Naive thymus-derived CD4-positive, alpha-beta T cell (primary cell): ENCODE measurements around the gene PTPRN2. TPM values are rescaled to one million over a fixed set of nuclear protein-coding genes. Genes with fewer than 3 reads are reported as not detected.
A peak's percentile ranks its signal among the peaks of the same experiment; 100 is the strongest.

ENCODE experiments used
- ATAC-seq: fragments of 150-1000 bp; cut with Tn5 transposase; 2 replicates; pipeline ENCODE4 v1.10.0; 2021; ENCODE audit warnings: mild to moderate bottlenecking, moderate library complexity
- CTCF ChIA-PET: fragments of 350-600 bp; sonication (Branson Sonifier 250); formaldehyde crosslinking; loops from one replicate; lab custom pipeline; 2021; ENCODE audit warnings: antibody characterized with exemption; lab: Charles Lee
- POLR2A ChIA-PET: fragments of 350-600 bp; sonication (Branson Sonifier 250); formaldehyde crosslinking; loops from one replicate; lab custom pipeline; 2021; ENCODE audit warnings: antibody characterized with exemption, inconsistent platforms; lab: Charles Lee
- DNase-seq, 9 donors: peaks; one replicate each; pipeline versions ENCODE4 v3.0.0 to v3.0.0-alpha.2; 2020 to 2022; ENCODE audit warnings: mixed read lengths in 1 of 9
- H3K27ac ChIP-seq: one replicate; pipeline ENCODE4 v1.7.0; 2013; ENCODE audit warnings: mild to moderate bottlenecking, low read depth, low read length, moderate library complexity
- H3K27me3 ChIP-seq, 2 donors: one replicate each; pipeline ENCODE4 v1.7.0; 2013; ENCODE audit warnings: low read length in 2 of 2, mild to moderate bottlenecking in 2 of 2, moderate library complexity in 2 of 2; ENCODE audit not compliant: control insufficient read depth in 2 of 2, insufficient read depth in 2 of 2
- H3K36me3 ChIP-seq, 3 experiments: 1 replicate in 2 of 3; 2 replicates in 1 of 3; pipeline ENCODE4 v1.7.0; 2013; ENCODE audit warnings: low read length in 3 of 3, mild to moderate bottlenecking in 3 of 3, moderate library complexity in 1 of 3; ENCODE audit not compliant: insufficient read depth in 3 of 3, control insufficient read depth in 2 of 3
- H3K4me1 ChIP-seq, 2 donors: one replicate each; pipeline ENCODE4 v1.7.0; 2013; ENCODE audit warnings: low read length in 2 of 2, mild to moderate bottlenecking in 2 of 2, moderate library complexity in 1 of 2; ENCODE audit not compliant: control insufficient read depth in 2 of 2, insufficient read depth in 2 of 2
- H3K4me3 ChIP-seq: 2 replicates; pipeline ENCODE4 v1.7.0; 2013; ENCODE audit warnings: mild to moderate bottlenecking, low read length
- H3K9me3 ChIP-seq, 3 experiments: 1 replicate in 2 of 3; 2 replicates in 1 of 3; pipeline ENCODE4 v1.7.0; 2013; ENCODE audit warnings: low read length in 3 of 3; ENCODE audit not compliant: control insufficient read depth in 2 of 3
- H3K27ac Mint-ChIP-seq, 9 donors: one replicate each; pipeline ENCODE4 v1.8.0; 2020 to 2022; ENCODE audit warnings: mixed read lengths in 9 of 9, mild to moderate bottlenecking in 8 of 9, moderate library complexity in 5 of 9, inconsistent platforms in 2 of 9
- H3K27me3 Mint-ChIP-seq, 5 donors: one replicate each; pipeline ENCODE4 v1.8.0; 2021 to 2022; ENCODE audit warnings: mixed read lengths in 5 of 5, mild to moderate bottlenecking in 1 of 5
- H3K36me3 Mint-ChIP-seq, 5 donors: one replicate each; pipeline ENCODE4 v1.8.0; 2020 to 2022; ENCODE audit warnings: mixed read lengths in 5 of 5, mild to moderate bottlenecking in 3 of 5, inconsistent platforms in 1 of 5
- H3K4me1 Mint-ChIP-seq, 7 donors: one replicate each; pipeline ENCODE4 v1.8.0; 2020 to 2022; ENCODE audit warnings: mixed read lengths in 7 of 7, mild to moderate bottlenecking in 3 of 7, inconsistent platforms in 1 of 7
- H3K4me3 Mint-ChIP-seq, 10 donors: one replicate each; pipeline ENCODE4 v1.8.0; 2020 to 2022; ENCODE audit warnings: mild to moderate bottlenecking in 10 of 10, mixed read lengths in 10 of 10, moderate library complexity in 6 of 10, inconsistent platforms in 2 of 10
- H3K9me3 Mint-ChIP-seq, 11 donors: one replicate each; pipeline ENCODE4 v1.8.0; 2020 to 2022; ENCODE audit warnings: mixed read lengths in 11 of 11, mild to moderate bottlenecking in 4 of 11, inconsistent platforms in 1 of 11, moderate library complexity in 1 of 11
- intact Hi-C, 2 donors: fragments of 100-400 bp; cut with micrococcal nuclease; formaldehyde crosslinking; loops; one replicate each; pipeline ENCODE4 v1.15.1; 2023
- polyA plus RNA-seq, 2 donors: library from polyadenylated mRNA; unstranded; fragments of 300-500 nt; fragmentation: Illumina TruSeq; gene quantifications; one replicate each; pipeline ENCODE4 v1.2.3, GENCODE V29; 2021
- total RNA-seq, 6 experiments: library from RNA in 5 of 6; stranded (reverse) in 5 of 6; gene quantifications; 1 replicate in 5 of 6; 2 replicates in 1 of 6; pipeline ENCODE4 v1.2.3 and lab custom pipeline; 2021 to 2026

Gene PTPRN2
- total and polyA plus RNA-seq, 7 experiments from 2014 or later: 0.58 to 2.3 (median 1.4) TPM

- H3K9me3 ChIP-seq: no peaks in the 10 kb centered on the region
- intact Hi-C loops: no loop called here
- no peak overlapping the region for H3K4me3 Mint-ChIP-seq
Measured at GRCh38 chr7:157618091-157618726, 969.4 kb downstream of the PTPRN2 start.

GRCh38 chr7:157617401-157617800, 970.2 kb downstream of the PTPRN2 start:
- H3K9me3 ChIP-seq: no peaks in the 10 kb centered on the region
- no peaks in the 10 kb centered on the region for H3K27me3 ChIP-seq
- Mint-ChIP-seq H3K4me3 (no peak overlapping the region), H3K4me1 (peaks cover 10 to 45% (median 21%) of the 10 kb centered on the region in 7 donors), H3K27ac (peak overlapping the region in 4 of 9 donors; percentile 7 to 61 (median 42)), H3K36me3 (no peaks in the 10 kb centered on the region), H3K27me3 (peaks cover 0 to 7% (median 0%) of the 10 kb centered on the region in 5 donors), H3K9me3 (peaks cover 0 to 3% (median 0%) of the 10 kb centered on the region in 11 donors)
- ATAC-seq (no peak), DNase-seq (no peak)
- H3K36me3 ChIP-seq: no peaks in the 10 kb centered on the region
- H3K4me3 ChIP-seq: no peak overlapping the region
- ChIA-PET POLR2A (interaction anchor here (0.6 kb wide), 1 partner anchor 112 kb away, joined by 3 read pairs; no protein-coding TSS in a partner anchor), CTCF (interaction anchor here (0.8 kb wide), 1 partner anchor 16 kb away, joined by 3 read pairs; no protein-coding TSS in a partner anchor)
- intact Hi-C loops: no loop called here
- H3K4me1 ChIP-seq: peaks cover 0 to 14% of the 10 kb centered on the region in 2 donors
- H3K27ac ChIP-seq: no peak overlapping the region

More at GRCh38 chr7:157618091-157618726, 969.4 kb downstream of the PTPRN2 start:
- Mint-ChIP-seq H3K9me3 (peaks cover 0 to 3% (median 0%) of the 10 kb centered on the region in 11 donors), H3K27ac (peak overlapping the region in 3 of 9 donors; percentile 7 to 76 (median 38)), H3K27me3 (peaks cover 0 to 6% (median 0%) of the 10 kb centered on the region in 5 donors), H3K4me1 (peaks cover 13 to 48% (median 26%) of the 10 kb centered on the region in 7 donors), H3K36me3 (no peaks in the 10 kb centered on the region)
- H3K27me3 ChIP-seq: no peaks in the 10 kb centered on the region
- CTCF ChIA-PET: no interaction called here
- ATAC-seq (no peak), DNase-seq (no peak)
- no peaks in the 10 kb centered on the region for H3K36me3 ChIP-seq
- peaks cover 0 to 21% of the 10 kb centered on the region in 2 donors for H3K4me1 ChIP-seq
- H3K4me3 ChIP-seq: no peak overlapping the region
- POLR2A ChIA-PET: no interaction called here
- H3K27ac ChIP-seq: no peak overlapping the region

GRCh38 chr7:157616931-157617330, 970.7 kb downstream of the PTPRN2 start:
- peaks cover 0 to 14% of the 10 kb centered on the region in 2 donors for H3K4me1 ChIP-seq
- no peak overlapping the region for H3K27ac ChIP-seq
- Mint-ChIP-seq H3K9me3 (peaks cover 0 to 3% (median 0%) of the 10 kb centered on the region in 11 donors), H3K27me3 (peaks cover 0 to 4% (median 0%) of the 10 kb centered on the region in 5 donors), H3K27ac (peak overlapping the region in 3 of 9 donors; percentile 26 to 58 (median 58)), H3K4me1 (peaks cover 10 to 45% (median 21%) of the 10 kb centered on the region in 7 donors), H3K36me3 (no peaks in the 10 kb centered on the region), H3K4me3 (no peak overlapping the region)
- no peak for DNase-seq
- no peaks in the 10 kb centered on the region for H3K9me3 ChIP-seq
- intact Hi-C loops: no loop called here
- ChIA-PET POLR2A (interaction anchor here (0.6 to 5.2 kb wide), 2 partner anchors 8 to 112 kb away, joined by 3 to 61 read pairs; no protein-coding TSS in a partner anchor), CTCF (interaction anchor here (0.8 kb wide), 2 partner anchors 17 to 184 kb away, joined by 3 read pairs; no protein-coding TSS in a partner anchor)
- no peak overlapping the region for H3K4me3 ChIP-seq
- no peak for ATAC-seq
- H3K27me3 ChIP-seq: no peaks in the 10 kb centered on the region
- H3K36me3 ChIP-seq: no peaks in the 10 kb centered on the region

GRCh38 chr7:157616426-157616825, 971.2 kb downstream of the PTPRN2 start:
- Mint-ChIP-seq H3K36me3 (peaks cover 0 to 2% (median 0%) of the 10 kb centered on the region in 5 donors), H3K4me3 (no peak overlapping the region), H3K4me1 (peaks cover 8 to 41% (median 20%) of the 10 kb centered on the region in 7 donors), H3K27me3 (peaks cover 0 to 4% (median 0%) of the 10 kb centered on the region in 5 donors), H3K27ac (peak overlapping the region in 4 of 9 donors; percentile 21 to 60 (median 59)), H3K9me3 (peaks cover 0 to 3% (median 0%) of the 10 kb centered on the region in 11 donors)
- peaks cover 0 to 12% of the 10 kb centered on the region in 2 donors for H3K4me1 ChIP-seq
- no peaks in the 10 kb centered on the region for H3K27me3 ChIP-seq
- H3K9me3 ChIP-seq: no peaks in the 10 kb centered on the region
- POLR2A ChIA-PET: interaction anchor here (5.2 kb wide), 1 partner anchor 8 kb away, joined by 61 read pairs; no protein-coding TSS in a partner anchor
- H3K4me3 ChIP-seq: no peak overlapping the region
- CTCF ChIA-PET: interaction anchor here (0.8 kb wide), 2 partner anchors 17 to 184 kb away, joined by 3 read pairs; no protein-coding TSS in a partner anchor
- no peak overlapping the region for H3K27ac ChIP-seq
- no peak for DNase-seq
- no peaks in the 10 kb centered on the region for H3K36me3 ChIP-seq
- intact Hi-C loops: no loop called here
- no peak for ATAC-seq

- Histone ChIP-seq H3K4me1 (peaks cover 0 to 8% of the 10 kb centered on the region in 2 donors), H3K4me3 (no peak overlapping the region), H3K9me3 (no peaks in the 10 kb centered on the region), H3K27ac (no peak overlapping the region), H3K36me3 (no peaks in the 10 kb centered on the region), H3K27me3 (no peaks in the 10 kb centered on the region)
- Mint-ChIP-seq H3K4me3 (no peak overlapping the region), H3K27me3 (peaks cover 0 to 4% (median 0%) of the 10 kb centered on the region in 5 donors), H3K9me3 (peaks cover 0 to 3% (median 0%) of the 10 kb centered on the region in 11 donors), H3K4me1 (peaks cover 8 to 43% (median 23%) of the 10 kb centered on the region in 7 donors), H3K36me3 (peaks cover 0 to 8% (median 0%) of the 10 kb centered on the region in 5 donors), H3K27ac (peak overlapping the region in 6 of 9 donors; percentile 43 to 81 (median 59))
- ATAC-seq: no peak
- no peak for DNase-seq
- ChIA-PET POLR2A (interaction anchor here (0.8 to 5.2 kb wide), 2 partner anchors 9 to 18 kb away, joined by 3 to 61 read pairs; no protein-coding TSS in a partner anchor), CTCF (interaction anchor here (0.8 kb wide), 1 partner anchor 183 kb away, joined by 3 read pairs; no protein-coding TSS in a partner anchor)
- intact Hi-C loops: loop anchor here in 1 of 2 donors (2.0 kb wide), 1 partner anchor 183 kb away; no protein-coding TSS in a partner anchor
Measured at GRCh38 chr7:157615852-157616251, 971.8 kb downstream of the PTPRN2 start.

GRCh38 chr7:157615101-157615817, 972.4 kb downstream of the PTPRN2 start:
- no peaks in the 10 kb centered on the region for H3K9me3 ChIP-seq
- H3K27ac ChIP-seq: no peak overlapping the region
- peaks cover 0 to 8% of the 10 kb centered on the region in 2 donors for H3K4me1 ChIP-seq
- H3K4me3 ChIP-seq: no peak overlapping the region
- DNase-seq: peak in 5 of 9 donors; percentile 20 to 44 (median 28)
- no peaks in the 10 kb centered on the region for H3K36me3 ChIP-seq
- POLR2A ChIA-PET: interaction anchor here (0.8 to 5.2 kb wide), 2 partner anchors 10 to 19 kb away, joined by 3 to 61 read pairs; no protein-coding TSS in a partner anchor
- H3K27me3 ChIP-seq: no peaks in the 10 kb centered on the region
- Mint-ChIP-seq H3K9me3 (peaks cover 0 to 3% (median 0%) of the 10 kb centered on the region in 11 donors), H3K4me1 (peaks cover 8 to 40% (median 23%) of the 10 kb centered on the region in 7 donors), H3K4me3 (no peak overlapping the region), H3K36me3 (peaks cover 0 to 11% (median 0%) of the 10 kb centered on the region in 5 donors), H3K27me3 (peaks cover 0 to 4% (median 0%) of the 10 kb centered on the region in 5 donors), H3K27ac (peak overlapping the region in 8 of 9 donors; percentile 15 to 81 (median 63))
- intact Hi-C loops: loop anchor here in 1 of 2 donors (2.0 kb wide), 1 partner anchor 182 kb away; no protein-coding TSS in a partner anchor
- CTCF ChIA-PET: interaction anchor here (1.1 to 1.2 kb wide), 2 partner anchors 14 to 67 kb away, joined by 3 read pairs; no protein-coding TSS in a partner anchor
- no peak for ATAC-seq
